GM19468 (cell line): ENCODE data around the gene LRRC55.

Experiments used
- ATAC-seq: cut with Tn5 transposase; IDR thresholded peaks from one replicate; pipeline ENCODE4 v1.9.1; 2021; ENCODE audit warnings: mild to moderate bottlenecking, moderate library complexity, moderate number of reproducible peaks; ENCODE audit not compliant: unreplicated experiment; ENCODE audit errors: extremely low read depth

The LRRC55 gene

GRCh38 chr11:57231539-57232253 is 49.9 kb downstream of the LRRC55 start:
- ATAC-seq = no peak

- ATAC-seq = no peak
Measured at GRCh38 chr11:57233702-57234101, 51.9 kb downstream of the LRRC55 start.

DNA sequence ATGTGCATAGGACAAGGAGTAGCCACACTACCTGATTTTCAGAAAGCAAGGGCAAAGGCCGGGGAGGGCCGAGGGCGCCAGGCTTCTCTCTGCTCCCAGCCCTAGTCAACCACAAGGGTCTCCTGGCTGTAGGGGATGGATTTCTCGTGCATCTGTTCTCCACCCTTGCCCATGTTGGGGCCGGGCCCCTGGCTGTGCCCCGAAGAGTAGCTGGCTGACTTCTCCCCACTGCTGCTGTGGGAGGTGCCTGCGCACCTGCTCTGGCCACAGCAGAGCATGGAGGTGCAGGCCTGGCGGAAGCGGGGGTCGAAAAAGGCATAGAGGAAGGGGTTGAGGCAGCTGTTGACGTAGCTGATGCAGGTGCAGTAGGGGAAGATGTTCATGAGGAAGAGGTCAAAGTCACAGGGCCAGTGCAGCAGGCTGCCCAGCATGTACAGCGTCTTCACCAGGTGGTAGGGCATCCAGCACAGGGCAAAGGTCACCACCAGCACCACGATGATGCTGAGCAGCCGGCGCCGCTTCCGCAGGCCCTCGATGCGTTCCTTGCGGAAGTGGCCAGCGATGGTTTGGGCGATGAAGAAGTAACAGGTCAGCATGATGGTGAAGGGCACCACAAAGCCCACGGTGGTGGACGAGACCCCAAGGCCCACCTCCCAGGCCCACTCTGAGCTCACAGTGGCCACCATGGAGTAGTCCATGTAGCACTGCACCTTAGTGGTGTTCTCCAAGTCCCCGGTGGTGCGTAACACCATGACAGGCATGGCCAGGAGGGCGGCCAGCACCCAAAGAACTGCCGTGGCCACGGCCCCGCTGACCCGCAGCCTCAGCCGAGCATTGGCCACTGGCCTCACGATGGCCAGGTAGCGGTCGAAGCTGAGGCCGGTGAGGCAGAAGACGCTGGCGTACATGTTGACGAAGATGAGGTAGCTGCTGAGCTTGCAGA is 54.3 kb downstream of the LRRC55 start:
- ATAC-seq = no peak

GRCh38 chr11:57237204-57237681 is 55.5 kb downstream of the LRRC55 start, which contains the start of gene APLNR:
Gene APLNR (minus strand): TSS chr11:57237250. CDS start chr11:57237004, 246 bp downstream.
- ATAC-seq = no peak

DNA sequence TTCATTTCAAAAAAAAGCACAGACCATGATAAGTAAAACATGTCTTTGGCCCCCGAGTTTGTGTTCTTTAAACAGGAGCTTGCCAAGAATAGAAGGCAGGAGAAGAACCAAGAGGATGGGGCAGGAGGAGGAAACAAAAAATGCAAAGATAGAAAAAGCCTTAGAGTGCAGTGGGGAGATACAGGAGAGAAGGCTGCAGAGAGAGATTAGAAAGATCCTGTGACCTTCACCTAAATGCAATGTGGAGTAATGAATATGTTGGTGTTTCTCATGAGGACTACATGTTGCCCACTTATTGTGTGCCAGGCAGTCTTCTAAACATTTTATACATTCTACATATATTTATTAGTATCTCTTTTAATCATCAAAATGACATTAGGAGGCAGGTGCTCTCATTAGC is 57.6 kb downstream of the LRRC55 start:
- ATAC-seq = no peak

DNA sequence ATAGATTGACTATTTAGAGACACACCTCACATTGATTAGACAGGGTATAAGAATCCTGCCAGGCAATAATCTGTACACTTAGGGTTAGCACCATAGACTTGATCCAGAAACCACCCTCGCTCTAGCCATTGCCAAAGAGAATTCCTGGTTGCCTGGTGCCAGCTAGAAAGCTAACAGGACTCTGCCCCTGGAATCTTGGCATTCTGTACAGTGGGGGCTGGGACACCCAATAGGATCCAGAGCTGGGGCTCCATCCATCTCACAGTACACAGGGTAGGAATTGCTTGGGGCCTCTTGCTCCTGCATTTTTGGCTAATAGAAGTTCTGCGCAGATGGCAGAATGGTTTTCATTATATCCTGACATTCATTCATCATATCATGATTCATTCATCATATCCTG is 58.3 kb downstream of the LRRC55 start:
- no peak for ATAC-seq

- no peak for ATAC-seq
Measured at GRCh38 chr11:57240757-57241156, 59.0 kb downstream of the LRRC55 start.
